ENCODE measurements around the gene LTBP2.

Gene LTBP2

DNA sequence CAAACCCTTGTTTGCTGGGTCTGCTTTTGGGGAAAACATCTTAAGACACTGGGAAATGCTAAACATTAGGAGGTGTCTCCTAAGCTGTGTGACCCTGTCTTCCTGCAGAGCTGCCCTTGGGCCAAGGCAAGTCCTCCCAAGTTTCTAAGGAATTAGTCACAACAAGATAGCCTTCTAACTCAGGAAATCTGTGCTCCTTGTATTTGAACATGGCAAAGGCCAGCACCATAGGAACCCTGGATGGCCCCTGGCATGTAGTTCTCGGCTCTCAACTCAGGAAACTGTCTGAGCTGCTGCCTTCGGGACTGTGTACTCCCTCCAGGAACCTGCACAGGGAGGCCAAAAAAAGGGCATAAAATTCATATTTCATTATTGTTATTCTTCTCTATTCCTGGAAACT lies 37.6 kb upstream of the LTBP2 start:
- H3K27ac ChIP-seq (ENCODE audit: low read depth, low read length): no peak overlapping the region
- peaks cover 0 to 11% of the 10 kb centered on the region in 2 donors for H3K27me3 ChIP-seq (ENCODE audit: control insufficient read depth in 1 of 2, insufficient read depth in 2 of 2, low read length in 2 of 2)
- no peaks in the 10 kb centered on the region for H3K4me1 ChIP-seq (ENCODE audit: insufficient read depth, low read length)
- no peaks in the 10 kb centered on the region for H3K36me3 ChIP-seq (ENCODE audit: insufficient read depth, low read length)
- H3K4me3 ChIP-seq (ENCODE audit: low read depth in 1 of 2, low read length in 2 of 2): no peak overlapping the region
- H3K9ac ChIP-seq (ENCODE audit: low read length): no peak overlapping the region
- no peaks in the 10 kb centered on the region for H3K9me3 ChIP-seq (ENCODE audit: low read length)

DNA sequence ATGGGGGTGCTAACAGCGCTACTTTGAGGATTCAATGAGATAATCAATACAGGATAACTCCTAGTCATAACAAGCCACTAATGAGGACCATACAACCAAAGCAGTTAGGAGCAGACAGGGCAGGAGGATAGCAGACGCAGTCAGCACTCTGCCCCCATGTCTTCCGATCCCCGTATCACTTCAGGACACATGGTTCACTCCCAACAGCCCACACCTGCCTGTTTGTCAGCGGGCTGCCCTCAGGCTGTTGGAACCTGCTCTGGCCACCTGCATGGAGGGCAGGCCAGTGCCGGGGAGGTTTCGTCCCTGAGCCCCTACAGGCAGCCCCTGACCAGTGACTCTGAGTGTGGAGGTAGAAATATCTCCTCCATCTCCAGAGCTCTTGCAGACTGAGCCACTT lies 37.1 kb upstream of the LTBP2 start:
- Histone ChIP-seq H3K36me3 (ENCODE audit: insufficient read depth, low read length) (no peaks in the 10 kb centered on the region), H3K9ac (ENCODE audit: low read length) (no peak overlapping the region), H3K4me3 (ENCODE audit: low read depth in 1 of 2, low read length in 2 of 2) (no peak overlapping the region), H3K27ac (ENCODE audit: low read depth, low read length) (no peak overlapping the region), H3K4me1 (ENCODE audit: insufficient read depth, low read length) (no peaks in the 10 kb centered on the region), H3K27me3 (ENCODE audit: control insufficient read depth in 1 of 2, insufficient read depth in 2 of 2, low read length in 2 of 2) (peaks cover 0 to 11% of the 10 kb centered on the region in 2 donors), H3K9me3 (ENCODE audit: low read length) (no peaks in the 10 kb centered on the region)

DNA sequence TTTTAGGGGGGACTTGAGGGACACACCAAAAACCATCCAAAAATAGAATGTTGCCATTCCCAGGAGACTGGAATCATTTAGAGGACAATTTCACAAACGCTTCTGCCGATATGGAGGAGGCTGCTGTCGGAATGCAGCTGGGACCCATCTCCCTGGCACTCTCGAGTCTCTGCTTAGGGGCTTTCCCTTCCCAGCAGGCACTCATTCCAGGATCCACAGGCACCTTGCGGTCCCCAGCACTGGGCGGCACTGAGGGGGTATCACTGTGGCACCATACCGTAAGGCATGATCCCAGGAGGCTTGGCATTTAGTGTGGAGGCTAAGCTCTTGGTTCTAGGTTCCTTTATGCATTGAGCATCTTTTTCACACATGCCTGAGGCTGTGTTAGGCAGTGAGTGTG lies 36.6 kb upstream of the LTBP2 start:
- no peak overlapping the region for H3K27ac ChIP-seq (ENCODE audit: low read depth, low read length)
- H3K9ac ChIP-seq (ENCODE audit: low read length): no peak overlapping the region
- no peaks in the 10 kb centered on the region for H3K9me3 ChIP-seq (ENCODE audit: low read length)
- H3K4me3 ChIP-seq (ENCODE audit: low read depth in 1 of 2, low read length in 2 of 2): no peak overlapping the region
- no peaks in the 10 kb centered on the region for H3K4me1 ChIP-seq (ENCODE audit: insufficient read depth, low read length)
- peaks cover 0 to 11% of the 10 kb centered on the region in 2 donors for H3K27me3 ChIP-seq (ENCODE audit: control insufficient read depth in 1 of 2, insufficient read depth in 2 of 2, low read length in 2 of 2)
- no peaks in the 10 kb centered on the region for H3K36me3 ChIP-seq (ENCODE audit: insufficient read depth, low read length)

DNA sequence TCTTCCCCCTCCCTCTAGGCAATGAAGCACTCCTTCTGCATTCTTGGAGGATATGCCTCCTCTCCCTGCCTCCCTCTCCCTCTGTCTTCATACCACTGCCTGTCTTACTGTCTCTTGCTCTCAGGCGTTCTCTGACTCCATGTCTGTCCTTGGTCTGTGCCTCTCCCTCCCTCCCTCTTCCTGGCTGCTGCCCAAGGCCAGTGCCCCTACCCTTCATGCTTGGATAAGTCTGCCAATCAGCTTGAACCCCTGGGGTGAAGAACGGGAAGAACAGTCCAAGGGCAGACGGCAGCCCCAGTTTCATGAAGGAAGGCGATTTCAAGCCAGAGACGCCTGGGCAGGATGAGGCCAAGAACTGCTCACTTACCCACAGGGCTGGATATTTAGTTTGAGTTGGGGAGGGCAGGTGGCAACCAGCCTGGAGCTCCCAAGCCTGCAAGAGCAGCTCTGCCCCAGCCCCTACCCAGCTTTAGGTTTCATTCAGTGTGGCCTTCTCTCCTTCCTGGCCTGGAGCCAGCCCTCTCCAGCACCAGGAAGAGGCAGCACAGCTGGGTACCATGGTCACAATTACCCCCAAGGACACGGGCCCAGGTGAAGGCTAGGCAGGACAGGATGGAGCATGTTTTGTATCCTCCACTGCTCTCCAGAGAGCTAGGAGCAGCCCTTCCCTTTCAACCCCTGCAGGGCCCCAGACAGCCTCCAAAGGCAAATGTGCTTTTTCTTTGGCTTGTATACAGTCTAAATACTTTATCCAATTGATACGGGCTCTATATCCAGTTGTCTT lies 35.8 kb upstream of the LTBP2 start:
- no peaks in the 10 kb centered on the region for H3K4me1 ChIP-seq (ENCODE audit: insufficient read depth, low read length)
- H3K4me3 ChIP-seq (ENCODE audit: low read depth in 1 of 2, low read length in 2 of 2): no peak overlapping the region
- H3K36me3 ChIP-seq (ENCODE audit: insufficient read depth, low read length): no peaks in the 10 kb centered on the region
- no peak overlapping the region for H3K9ac ChIP-seq (ENCODE audit: low read length)
- no peaks in the 10 kb centered on the region for H3K9me3 ChIP-seq (ENCODE audit: low read length)
- H3K27ac ChIP-seq (ENCODE audit: low read depth, low read length): no peak overlapping the region
- peaks cover 0 to 11% of the 10 kb centered on the region in 2 donors for H3K27me3 ChIP-seq (ENCODE audit: control insufficient read depth in 1 of 2, insufficient read depth in 2 of 2, low read length in 2 of 2)

DNA sequence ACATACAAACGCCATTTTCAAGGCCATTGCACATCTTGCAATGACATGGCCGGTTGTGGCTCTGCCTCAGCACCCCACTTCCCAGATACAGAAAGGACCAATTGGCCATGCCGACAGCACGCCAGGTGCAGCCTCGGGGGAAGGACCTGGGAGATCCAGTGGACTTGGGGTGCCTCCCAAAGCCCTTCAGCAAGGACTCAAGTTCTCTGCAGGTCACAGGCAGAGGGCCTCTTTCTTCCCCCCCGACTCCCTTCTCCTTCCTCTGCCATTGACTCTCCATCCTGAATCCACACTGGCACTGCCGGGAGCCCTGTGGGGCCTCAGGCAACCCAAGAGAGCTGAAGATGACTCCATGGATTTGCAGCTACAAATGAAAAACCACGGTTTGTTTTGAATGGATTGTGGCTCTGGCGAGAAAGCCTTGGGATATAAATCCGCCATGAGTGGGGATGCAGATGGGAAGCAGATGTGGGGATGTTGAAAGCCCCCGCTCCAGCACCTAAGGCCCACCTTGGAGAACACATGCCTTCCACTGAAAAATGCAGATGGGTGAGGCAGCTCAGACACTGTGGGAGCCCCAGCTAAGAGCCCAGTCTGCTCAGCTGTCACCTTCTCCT lies 35.1 kb upstream of the LTBP2 start:
- Histone ChIP-seq H3K27ac (ENCODE audit: low read depth, low read length) (no peak overlapping the region), H3K4me1 (ENCODE audit: insufficient read depth, low read length) (no peaks in the 10 kb centered on the region)

DNA sequence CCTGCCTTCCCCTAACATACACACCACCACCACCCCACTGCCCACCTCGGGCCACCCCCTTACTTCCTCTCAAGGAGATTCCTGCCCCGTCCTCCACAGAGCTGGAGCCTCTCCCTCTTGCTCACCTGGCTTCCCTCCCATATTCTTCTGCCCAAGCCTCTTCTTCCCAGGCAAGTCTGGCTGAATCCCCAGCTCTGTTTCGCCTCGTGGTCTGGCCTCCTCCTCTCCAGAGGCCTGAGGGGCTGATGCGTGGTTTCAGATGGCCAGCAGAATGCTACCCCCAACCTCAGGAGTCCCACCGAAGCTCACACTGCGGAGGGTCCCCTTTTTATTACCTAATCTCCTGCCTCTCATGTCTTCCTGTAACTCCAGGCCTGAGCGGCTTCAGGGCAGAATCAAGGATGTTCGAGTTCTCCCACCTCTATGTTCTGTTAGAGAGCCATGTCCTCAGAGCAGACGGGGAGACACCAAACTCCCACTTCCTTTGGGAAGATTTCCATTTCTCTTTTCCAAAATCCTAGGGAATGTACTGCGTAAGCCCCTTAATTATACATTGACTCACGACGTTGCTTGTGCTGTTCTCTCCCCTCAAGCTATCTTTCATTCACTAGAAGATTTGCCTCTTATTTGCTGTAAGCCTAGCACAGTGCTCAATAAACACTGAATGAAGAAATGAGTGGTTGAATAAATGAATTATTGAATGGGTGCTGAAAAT lies 33.9 kb upstream of the LTBP2 start:
- Histone ChIP-seq H3K9me3 (ENCODE audit: low read length) (no peaks in the 10 kb centered on the region), H3K36me3 (ENCODE audit: insufficient read depth, low read length) (no peaks in the 10 kb centered on the region), H3K4me3 (ENCODE audit: low read depth in 1 of 2, low read length in 2 of 2) (no peak overlapping the region), H3K27me3 (ENCODE audit: control insufficient read depth in 1 of 2, insufficient read depth in 2 of 2, low read length in 2 of 2) (peaks cover 0 to 11% of the 10 kb centered on the region in 2 donors), H3K27ac (ENCODE audit: low read depth, low read length) (no peak overlapping the region), H3K4me1 (ENCODE audit: insufficient read depth, low read length) (no peaks in the 10 kb centered on the region), H3K9ac (ENCODE audit: low read length) (no peak overlapping the region)

More for the DNA sequence above, 35.1 kb upstream of the LTBP2 start:
- no peak overlapping the region for H3K9ac ChIP-seq (ENCODE audit: low read length)
- no peaks in the 10 kb centered on the region for H3K36me3 ChIP-seq (ENCODE audit: insufficient read depth, low read length)
- H3K9me3 ChIP-seq (ENCODE audit: low read length): no peaks in the 10 kb centered on the region
- peaks cover 0 to 11% of the 10 kb centered on the region in 2 donors for H3K27me3 ChIP-seq (ENCODE audit: control insufficient read depth in 1 of 2, insufficient read depth in 2 of 2, low read length in 2 of 2)
- H3K4me3 ChIP-seq (ENCODE audit: low read depth in 1 of 2, low read length in 2 of 2): no peak overlapping the region

DNA sequence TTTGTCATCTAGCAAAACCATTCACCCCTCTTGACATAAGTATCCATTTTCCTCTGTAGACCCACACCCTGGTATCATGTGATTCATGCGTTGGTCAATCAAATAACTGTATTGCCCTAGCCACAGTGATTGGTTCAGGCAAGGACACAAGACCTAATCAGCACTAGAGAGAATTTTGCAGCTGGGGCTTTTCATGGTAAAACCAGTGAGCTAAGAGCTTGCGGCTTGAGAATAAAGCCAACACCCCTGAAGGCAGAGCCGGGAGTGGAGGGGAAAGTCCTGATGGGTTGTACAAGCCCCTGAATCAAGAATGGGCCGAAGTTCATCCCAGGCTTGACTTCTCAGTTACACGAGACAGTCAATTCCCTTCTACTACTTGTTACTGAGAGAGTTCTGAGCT lies 33.2 kb upstream of the LTBP2 start:
- no peak overlapping the region for H3K27ac ChIP-seq (ENCODE audit: low read depth, low read length)
- no peaks in the 10 kb centered on the region for H3K4me1 ChIP-seq (ENCODE audit: insufficient read depth, low read length)
- H3K4me3 ChIP-seq (ENCODE audit: low read depth in 1 of 2, low read length in 2 of 2): no peak overlapping the region
- no peaks in the 10 kb centered on the region for H3K36me3 ChIP-seq (ENCODE audit: insufficient read depth, low read length)
- H3K9ac ChIP-seq (ENCODE audit: low read length): no peak overlapping the region
- H3K9me3 ChIP-seq (ENCODE audit: low read length): no peaks in the 10 kb centered on the region
- peaks cover 0 to 11% of the 10 kb centered on the region in 2 donors for H3K27me3 ChIP-seq (ENCODE audit: control insufficient read depth in 1 of 2, insufficient read depth in 2 of 2, low read length in 2 of 2)

DNA sequence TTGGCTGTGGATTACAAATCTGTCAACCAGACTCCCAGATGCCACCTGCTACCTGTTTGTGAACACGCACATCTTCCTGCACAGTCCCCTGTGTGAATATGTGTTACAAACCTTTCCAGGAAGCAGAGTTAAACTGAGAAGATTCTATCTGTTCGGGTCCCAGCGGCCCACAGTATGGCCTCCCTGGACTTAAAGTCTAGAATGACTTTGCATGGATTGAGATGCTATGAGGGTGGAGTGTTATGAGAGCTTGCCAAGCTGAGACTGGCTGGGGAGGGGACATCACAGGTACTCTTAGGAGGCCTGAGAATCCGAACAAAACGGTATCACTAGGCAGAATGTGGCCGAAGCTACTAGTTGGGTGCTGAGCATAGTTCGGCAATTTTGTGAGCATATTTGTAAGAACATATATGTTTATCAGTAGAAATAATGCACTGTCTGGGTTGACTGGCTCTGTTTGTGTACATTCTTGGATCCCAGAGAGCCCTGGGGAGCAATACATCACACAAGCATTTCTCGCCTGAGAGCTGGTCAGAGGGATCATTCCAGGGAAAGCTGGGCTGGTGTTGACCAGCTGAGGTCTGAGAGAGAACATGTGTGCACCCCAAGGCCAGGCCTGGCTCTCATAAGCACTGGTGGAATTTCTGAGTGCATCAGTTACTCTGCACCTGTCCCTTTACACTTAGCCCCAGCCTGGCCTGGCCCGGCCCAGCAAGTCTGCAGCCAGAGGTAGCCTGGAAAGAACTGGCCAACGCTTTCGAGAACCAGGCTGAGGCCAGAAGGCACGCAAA lies 29.8 kb upstream of the LTBP2 start:
- Histone ChIP-seq H3K27me3 (ENCODE audit: control insufficient read depth in 1 of 2, insufficient read depth in 2 of 2, low read length in 2 of 2) (peaks cover 0 to 11% of the 10 kb centered on the region in 2 donors), H3K4me3 (ENCODE audit: low read depth in 1 of 2, low read length in 2 of 2) (no peak overlapping the region), H3K27ac (ENCODE audit: low read depth, low read length) (no peak overlapping the region), H3K4me1 (ENCODE audit: insufficient read depth, low read length) (no peaks in the 10 kb centered on the region), H3K9ac (ENCODE audit: low read length) (no peak overlapping the region), H3K36me3 (ENCODE audit: insufficient read depth, low read length) (no peaks in the 10 kb centered on the region), H3K9me3 (ENCODE audit: low read length) (no peaks in the 10 kb centered on the region)

DNA sequence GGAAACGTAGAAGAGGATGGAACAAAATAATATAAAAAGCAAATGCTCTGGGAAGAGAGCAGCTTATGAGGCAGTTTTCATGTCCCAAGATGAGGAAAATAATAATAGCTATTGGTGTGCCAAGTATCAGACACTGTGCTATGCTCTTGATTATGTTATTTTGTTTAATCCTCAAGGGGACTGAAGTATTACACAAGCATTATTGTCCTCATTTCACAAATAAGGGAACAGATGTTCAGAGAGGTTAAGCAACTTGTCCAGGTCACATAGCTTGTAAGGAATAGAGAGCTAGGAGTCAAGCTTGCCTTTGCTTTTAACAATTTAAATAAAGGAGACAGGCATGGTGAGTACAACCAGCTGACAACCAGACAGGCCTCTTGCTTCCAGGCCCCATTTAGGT lies 26.9 kb upstream of the LTBP2 start:
- no peak overlapping the region for H3K4me3 ChIP-seq (ENCODE audit: low read depth in 1 of 2, low read length in 2 of 2)
- no peak overlapping the region for H3K27ac ChIP-seq (ENCODE audit: low read depth, low read length)
- no peaks in the 10 kb centered on the region for H3K9me3 ChIP-seq (ENCODE audit: low read length)
- no peaks in the 10 kb centered on the region for H3K27me3 ChIP-seq (ENCODE audit: control insufficient read depth in 1 of 2, insufficient read depth in 2 of 2, low read length in 2 of 2)
- H3K9ac ChIP-seq (ENCODE audit: low read length): no peak overlapping the region
- H3K4me1 ChIP-seq (ENCODE audit: insufficient read depth, low read length): no peaks in the 10 kb centered on the region
- no peaks in the 10 kb centered on the region for H3K36me3 ChIP-seq (ENCODE audit: insufficient read depth, low read length)

DNA sequence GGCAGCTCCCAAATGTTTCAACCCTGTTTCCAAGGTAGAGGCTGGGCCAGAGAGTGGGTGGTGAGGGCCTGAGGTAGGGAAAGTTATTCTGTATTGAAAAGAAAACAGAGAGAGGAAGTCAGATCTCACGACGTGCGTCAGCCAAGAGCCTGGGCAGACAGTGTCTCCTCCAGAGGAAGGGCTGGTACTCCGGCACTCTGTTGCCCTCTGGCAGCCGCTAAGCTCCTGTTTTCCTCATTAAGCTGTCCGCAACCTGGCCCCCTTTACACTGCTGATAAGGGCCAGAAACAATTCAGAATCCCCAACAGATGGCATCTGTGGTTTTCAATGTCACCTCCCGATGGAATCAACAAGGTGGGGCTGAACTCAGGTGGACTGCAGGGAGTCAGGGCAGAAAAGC lies 26.0 kb upstream of the LTBP2 start:
- no peak overlapping the region for H3K9ac ChIP-seq (ENCODE audit: low read length)
- H3K4me1 ChIP-seq (ENCODE audit: insufficient read depth, low read length): no peaks in the 10 kb centered on the region
- H3K9me3 ChIP-seq (ENCODE audit: low read length): no peaks in the 10 kb centered on the region
- no peaks in the 10 kb centered on the region for H3K36me3 ChIP-seq (ENCODE audit: insufficient read depth, low read length)
- no peaks in the 10 kb centered on the region for H3K27me3 ChIP-seq (ENCODE audit: control insufficient read depth in 1 of 2, insufficient read depth in 2 of 2, low read length in 2 of 2)
- H3K4me3 ChIP-seq (ENCODE audit: low read depth in 1 of 2, low read length in 2 of 2): no peak overlapping the region
- H3K27ac ChIP-seq (ENCODE audit: low read depth, low read length): no peak overlapping the region

DNA sequence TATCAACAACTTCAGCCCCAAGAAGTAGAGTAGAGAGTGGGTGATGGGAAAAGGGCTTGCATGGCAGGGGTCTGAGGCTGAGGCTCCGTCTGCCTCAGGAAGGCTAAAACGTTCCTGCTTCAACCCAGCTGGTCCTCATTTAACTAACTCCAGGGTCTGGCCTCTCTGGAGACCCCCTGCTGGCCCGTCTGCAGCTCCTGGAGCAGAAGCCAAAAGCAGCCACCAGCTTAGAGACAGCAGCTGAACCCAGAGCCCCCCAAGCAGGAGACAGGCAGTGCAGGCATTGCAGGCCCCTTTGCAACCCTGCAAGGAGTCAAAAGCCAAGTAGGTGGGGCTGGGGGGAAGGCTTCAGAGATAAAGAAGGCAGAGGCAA lies 25.1 kb upstream of the LTBP2 start:
- Histone ChIP-seq H3K9me3 (ENCODE audit: low read length) (no peaks in the 10 kb centered on the region), H3K27ac (ENCODE audit: low read depth, low read length) (no peak overlapping the region), H3K4me3 (ENCODE audit: low read depth in 1 of 2, low read length in 2 of 2) (no peak overlapping the region), H3K9ac (ENCODE audit: low read length) (no peak overlapping the region), H3K36me3 (ENCODE audit: insufficient read depth, low read length) (no peaks in the 10 kb centered on the region), H3K4me1 (ENCODE audit: insufficient read depth, low read length) (no peaks in the 10 kb centered on the region), H3K27me3 (ENCODE audit: control insufficient read depth in 1 of 2, insufficient read depth in 2 of 2, low read length in 2 of 2) (no peaks in the 10 kb centered on the region)

Measured in muscle layer of colon (tissue), 2 donors.